ENCODE data around the gene RINL.
"Not testable (repeated sequence)": the region's sequence is repeated elsewhere in the genome, so short reads cannot be mapped to it uniquely, and the experiment has no call there.

The RINL gene

GRCh38 chr19:38831142-38831605, 46.9 kb downstream of the RINL start:
- intact Hi-C loops (cut with DNase I; ENCODE audit: low total_unique reads) = loop anchor here (2.0 kb wide), 1 partner anchor 68 kb away; the partner anchor contains the start of genes NFKBIB and SIRT2
- H3K9me3 ChIP-seq = no peaks in the 10 kb centered on the region
- no peaks in the 10 kb centered on the region for H3K27me3 ChIP-seq
- peaks cover 0 to 40% (median 24%) of the 10 kb centered on the region in 4 donors for H3K4me1 ChIP-seq
- H3K36me3 ChIP-seq = peaks cover 23 to 46% (median 43%) of the 10 kb centered on the region in 3 donors
- no peak for TF ChIP-seq CTCF (IDR thresholded peaks at IDR 0.05)
- H3K4me3 ChIP-seq = peak overlapping the region; percentile 65 to 84
- peak overlapping the region; percentile 85 to 87 for H3K27ac ChIP-seq
- peak; percentile 46 to 79 for DNase-seq

- H3K9me3 ChIP-seq = no peaks in the 10 kb centered on the region
- H3K27me3 ChIP-seq = no peaks in the 10 kb centered on the region
- H3K36me3 ChIP-seq = peaks cover 23 to 43% (median 43%) of the 10 kb centered on the region in 3 donors
- peaks cover 0 to 31% (median 17%) of the 10 kb centered on the region in 4 donors for H3K4me1 ChIP-seq
- peak overlapping the region; percentile 65 to 84 for H3K4me3 ChIP-seq
- no peak overlapping the region for H3K27ac ChIP-seq
- intact Hi-C loops (cut with DNase I; ENCODE audit: low total_unique reads) = loop anchor here (2.0 kb wide), 1 partner anchor 69 kb away; the partner anchor contains the start of genes NFKBIB and SIRT2
- no peak for DNase-seq
- no peak for TF ChIP-seq CTCF (IDR thresholded peaks at IDR 0.05)
Measured at GRCh38 chr19:38830039-38830733, 47.9 kb downstream of the RINL start.

- intact Hi-C loops (cut with DNase I; ENCODE audit: low total_unique reads); H3K27me3 ChIP-seq; H3K4me3 ChIP-seq; H3K9me3 ChIP-seq; DNase-seq; H3K27ac ChIP-seq: not testable (repeated sequence)
- H3K36me3 ChIP-seq = peaks cover 23 to 43% (median 43%) of the 10 kb centered on the region in 3 donors
- H3K4me1 ChIP-seq = peaks cover 0 to 21% (median 14%) of the 10 kb centered on the region in 4 donors
Measured at GRCh38 chr19:38829203-38829602, 48.9 kb downstream of the RINL start.

- no peak for DNase-seq
- Histone ChIP-seq H3K27me3 (no peaks in the 10 kb centered on the region), H3K27ac (no peak overlapping the region), H3K36me3 (peaks cover 31 to 62% (median 62%) of the 10 kb centered on the region in 3 donors), H3K4me1 (peaks cover 0 to 15% (median 8%) of the 10 kb centered on the region in 4 donors), H3K4me3 (no peak overlapping the region), H3K9me3 (no peaks in the 10 kb centered on the region)
- TF ChIP-seq CTCF (IDR thresholded peaks at IDR 0.05) = no peak
- intact Hi-C loops (cut with DNase I; ENCODE audit: low total_unique reads) = no loop called here
Measured at GRCh38 chr19:38826856-38827551, 51.1 kb downstream of the RINL start.

GRCh38 chr19:38825936-38826335, 52.1 kb downstream of the RINL start:
- H3K4me3 ChIP-seq; intact Hi-C loops (cut with DNase I; ENCODE audit: low total_unique reads); H3K27ac ChIP-seq; H3K9me3 ChIP-seq; H3K27me3 ChIP-seq; DNase-seq: not testable (repeated sequence)
- Histone ChIP-seq H3K36me3 (peaks cover 31 to 73% (median 72%) of the 10 kb centered on the region in 3 donors), H3K4me1 (peaks cover 0 to 11% (median 6%) of the 10 kb centered on the region in 4 donors)

- H3K9me3 ChIP-seq; DNase-seq; H3K4me3 ChIP-seq; H3K4me1 ChIP-seq; H3K27me3 ChIP-seq; H3K27ac ChIP-seq; intact Hi-C loops (cut with DNase I; ENCODE audit: low total_unique reads): not testable (repeated sequence)
- peaks cover 19 to 72% (median 64%) of the 10 kb centered on the region in 3 donors for H3K36me3 ChIP-seq
Measured at GRCh38 chr19:38821230-38821825, 56.7 kb downstream of the RINL start.
